ENCODE results near the gene CD70.
"Not testable (repeated sequence)": the region's sequence is repeated elsewhere in the genome, so short reads cannot be mapped to it uniquely, and the experiment has no call there.

CD70 gene

DNA sequence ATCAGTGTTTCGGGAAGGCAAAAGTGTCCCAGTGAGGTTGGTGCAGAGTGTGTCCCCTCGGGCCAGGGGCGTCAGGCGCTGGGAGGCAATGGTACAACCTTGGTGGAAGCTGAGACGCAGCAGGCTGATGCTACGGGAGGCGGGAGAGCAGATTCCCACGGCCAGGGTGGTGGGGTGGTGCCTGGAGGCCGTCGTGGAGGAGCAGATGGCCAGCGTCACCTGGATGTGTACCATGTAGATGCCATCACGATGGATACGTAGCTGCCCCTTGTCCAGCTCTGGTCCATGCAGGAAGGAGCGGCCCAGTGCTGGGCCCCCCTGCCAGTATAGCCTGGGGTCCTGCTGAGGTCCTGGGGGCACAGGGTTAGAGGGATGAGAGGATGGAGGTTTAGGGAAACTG lies 4.9 kb downstream of the CD70 start:
- TF ChIP-seq ZFX (IDR thresholded peaks at IDR 0.05; ENCODE audit: borderline replicate concordance), result no peak
- TF ChIP-seq, protein P1, sequence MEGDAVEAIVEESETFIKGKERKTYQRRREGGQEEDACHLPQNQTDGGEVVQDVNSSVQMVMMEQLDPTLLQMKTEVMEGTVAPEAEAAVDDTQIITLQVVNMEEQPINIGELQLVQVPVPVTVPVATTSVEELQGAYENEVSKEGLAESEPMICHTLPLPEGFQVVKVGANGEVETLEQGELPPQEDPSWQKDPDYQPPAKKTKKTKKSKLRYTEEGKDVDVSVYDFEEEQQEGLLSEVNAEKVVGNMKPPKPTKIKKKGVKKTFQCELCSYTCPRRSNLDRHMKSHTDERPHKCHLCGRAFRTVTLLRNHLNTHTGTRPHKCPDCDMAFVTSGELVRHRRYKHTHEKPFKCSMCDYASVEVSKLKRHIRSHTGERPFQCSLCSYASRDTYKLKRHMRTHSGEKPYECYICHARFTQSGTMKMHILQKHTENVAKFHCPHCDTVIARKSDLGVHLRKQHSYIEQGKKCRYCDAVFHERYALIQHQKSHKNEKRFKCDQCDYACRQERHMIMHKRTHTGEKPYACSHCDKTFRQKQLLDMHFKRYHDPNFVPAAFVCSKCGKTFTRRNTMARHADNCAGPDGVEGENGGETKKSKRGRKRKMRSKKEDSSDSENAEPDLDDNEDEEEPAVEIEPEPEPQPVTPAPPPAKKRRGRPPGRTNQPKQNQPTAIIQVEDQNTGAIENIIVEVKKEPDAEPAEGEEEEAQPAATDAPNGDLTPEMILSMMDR (IDR thresholded peaks at IDR 0.05), result no peak

DNA sequence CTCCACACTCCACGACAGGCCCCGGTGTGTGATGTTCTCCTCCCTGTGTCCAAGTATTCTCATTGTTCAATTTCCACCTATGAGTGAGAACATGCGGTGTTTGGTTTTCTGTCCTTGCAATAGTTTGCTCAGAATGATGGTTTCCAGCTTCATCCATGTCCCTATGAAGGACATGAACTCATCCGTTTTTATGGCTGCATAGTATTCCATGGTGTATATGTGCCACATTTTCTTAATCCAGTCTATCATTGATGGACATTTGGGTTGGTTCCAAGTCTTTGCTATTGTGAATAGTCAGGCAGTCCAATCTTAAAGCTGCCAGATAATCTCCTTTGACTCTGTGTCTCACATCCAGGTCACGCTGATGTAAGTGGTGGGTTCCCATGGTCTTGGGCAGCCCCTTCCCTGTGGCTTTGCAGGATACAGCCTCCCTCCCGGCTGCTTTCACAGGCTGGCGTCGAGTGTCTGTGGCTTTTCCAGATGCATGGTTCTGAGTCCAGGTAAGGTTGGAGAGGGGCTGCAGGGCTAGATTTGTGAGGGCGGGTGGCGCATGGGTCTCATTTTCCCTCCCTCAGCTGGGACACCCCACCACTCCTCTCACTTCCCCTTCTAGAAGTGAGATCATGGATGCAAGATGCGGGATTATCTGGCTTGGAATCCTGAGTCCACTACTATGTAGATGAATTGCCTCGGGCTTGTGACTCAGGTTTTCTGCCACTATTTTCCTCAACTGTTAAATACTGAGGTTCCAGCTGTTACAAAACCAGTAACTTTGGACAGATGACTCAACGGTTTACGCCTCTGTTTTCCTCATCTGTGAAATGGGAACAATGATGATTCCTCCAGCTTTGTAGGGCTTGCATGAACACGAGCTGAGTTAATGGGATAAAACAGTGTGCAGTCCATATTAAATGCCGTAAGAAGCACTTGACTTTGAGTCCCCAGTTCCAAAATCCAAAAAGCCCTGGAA lies 8.2 kb downstream of the CD70 start:
- not testable (repeated sequence) for H3K27ac ChIP-seq

More for the DNA sequence above, 4.9 kb downstream of the CD70 start:
- no peak overlapping the region for H3K27ac ChIP-seq

DNA sequence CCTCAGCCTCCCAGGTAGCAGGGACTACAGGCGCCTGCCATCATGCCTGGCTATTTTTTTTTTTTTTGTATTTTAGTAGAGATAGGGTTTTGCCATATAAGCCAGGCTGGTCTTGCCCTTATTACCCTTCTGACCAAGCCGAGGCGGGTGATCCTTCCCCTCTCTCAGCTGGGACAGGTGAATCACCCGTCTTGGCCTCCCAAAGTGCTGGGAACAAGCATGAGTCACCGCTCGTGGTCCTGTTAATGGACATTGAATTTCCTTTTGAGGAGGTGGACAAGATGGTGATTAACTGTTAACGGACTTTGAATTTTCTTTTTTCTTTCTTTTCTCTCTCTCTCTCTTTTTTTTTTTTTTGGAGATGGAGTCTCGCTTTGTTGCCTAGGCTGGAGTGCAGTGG lies 10.6 kb downstream of the CD70 start:
- no peak overlapping the region for H3K27ac ChIP-seq
- TF ChIP-seq, protein P1 (IDR thresholded peaks at IDR 0.05), result no peak
- TF ChIP-seq ZFX (IDR thresholded peaks at IDR 0.05; ENCODE audit: borderline replicate concordance), result no peak

DNA sequence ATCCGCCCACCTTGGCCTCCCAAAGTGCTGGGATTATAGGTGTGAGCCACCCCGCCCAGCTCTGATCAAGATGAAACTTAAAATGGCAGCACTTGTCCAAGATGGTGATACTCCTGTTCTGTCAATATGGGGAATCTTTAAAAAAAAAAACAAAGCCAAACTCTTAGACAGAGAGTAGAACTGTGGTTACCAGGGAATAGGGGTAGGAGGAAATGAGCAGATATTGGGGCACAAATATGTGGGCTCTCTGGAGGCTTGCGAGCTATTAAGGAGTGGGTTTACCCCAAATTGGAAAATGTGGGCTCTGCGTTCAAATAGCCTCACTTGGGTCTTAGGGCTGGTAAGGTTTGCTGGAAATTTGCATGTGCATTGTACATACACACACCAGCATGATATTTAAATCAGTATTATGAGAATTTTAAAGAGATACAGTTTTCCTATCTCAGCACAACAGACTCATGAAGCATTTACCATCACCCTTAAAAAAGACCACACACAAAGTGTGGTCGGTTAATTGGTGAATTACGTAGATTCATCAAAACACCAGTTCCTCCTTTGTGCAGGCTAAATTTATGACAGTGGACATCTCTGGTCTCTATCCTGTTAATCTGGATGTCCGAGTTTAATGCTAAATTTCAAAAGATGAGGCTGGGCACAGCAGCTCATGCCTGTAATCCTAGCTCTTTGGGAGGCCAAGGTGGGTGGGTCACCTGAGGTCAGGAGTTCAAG lies 11.3 kb downstream of the CD70 start:
- H3K27ac ChIP-seq, result no peak overlapping the region

DNA sequence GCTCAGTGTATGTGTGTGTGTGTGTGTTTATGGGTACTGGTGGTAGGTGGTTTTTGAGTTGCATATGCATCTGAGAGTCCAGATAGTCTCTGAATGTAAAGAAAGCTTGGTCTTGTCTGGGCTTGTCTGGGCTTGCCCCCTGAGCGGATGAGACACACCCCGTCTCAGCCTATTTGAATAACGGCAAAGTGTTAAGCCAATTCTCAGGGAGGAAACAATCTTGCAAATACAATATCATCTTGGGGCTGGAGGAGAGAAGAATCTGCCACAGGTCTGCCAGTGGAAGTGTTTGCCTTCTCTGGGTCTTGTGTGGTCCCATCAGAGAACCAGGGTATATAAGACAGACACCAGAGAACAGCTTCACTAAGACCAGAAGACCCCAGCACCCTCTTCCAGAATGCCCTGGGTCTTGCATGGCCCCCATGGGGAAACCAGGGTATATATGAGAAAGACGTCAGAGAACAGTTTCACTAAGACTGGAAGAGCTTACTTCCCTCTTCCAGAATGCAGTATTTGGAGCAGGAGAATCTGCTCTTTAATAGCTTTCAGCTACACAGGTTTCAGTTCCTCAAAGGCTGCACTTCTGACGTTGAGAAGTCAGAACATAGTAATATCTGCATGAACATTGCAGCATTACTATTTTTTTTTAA lies 13.3 kb downstream of the CD70 start:
- no peak for TF ChIP-seq ZFX (IDR thresholded peaks at IDR 0.05; ENCODE audit: borderline replicate concordance)
- TF ChIP-seq, protein P1 (IDR thresholded peaks at IDR 0.05), result no peak
- no peak overlapping the region for H3K27ac ChIP-seq

More for the DNA sequence above, 11.3 kb downstream of the CD70 start:
- no peak for TF ChIP-seq ZFX (IDR thresholded peaks at IDR 0.05; ENCODE audit: borderline replicate concordance)

DNA sequence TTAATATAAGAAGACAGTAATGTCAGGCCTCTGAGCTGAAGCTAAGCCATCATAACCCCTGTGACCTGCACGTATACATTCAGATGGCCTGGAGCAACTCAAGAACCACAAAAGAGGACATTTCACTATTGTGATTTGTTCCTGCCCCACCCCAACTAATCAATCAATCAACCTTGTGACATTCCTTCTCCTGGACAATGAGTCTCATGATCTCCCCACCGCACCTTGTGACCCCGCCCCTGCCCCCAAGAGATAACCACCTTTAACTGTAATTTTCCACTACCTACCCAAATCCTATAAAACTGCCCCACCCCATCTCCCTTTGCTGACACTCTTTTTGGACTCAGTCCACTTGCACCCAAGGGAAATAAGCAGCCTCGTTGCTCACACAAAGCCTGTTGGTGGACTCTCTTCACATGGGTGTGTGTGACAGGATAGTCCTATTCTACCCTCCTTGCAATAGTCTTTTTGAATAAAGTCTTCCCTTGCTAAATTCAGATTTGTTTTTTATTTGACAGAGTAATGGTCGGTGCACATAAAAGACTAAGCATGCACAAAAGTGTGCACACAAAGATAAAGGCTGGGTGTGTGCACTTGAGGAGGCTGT lies 14.0 kb downstream of the CD70 start:
- H3K27ac ChIP-seq, result no peak overlapping the region

DNA sequence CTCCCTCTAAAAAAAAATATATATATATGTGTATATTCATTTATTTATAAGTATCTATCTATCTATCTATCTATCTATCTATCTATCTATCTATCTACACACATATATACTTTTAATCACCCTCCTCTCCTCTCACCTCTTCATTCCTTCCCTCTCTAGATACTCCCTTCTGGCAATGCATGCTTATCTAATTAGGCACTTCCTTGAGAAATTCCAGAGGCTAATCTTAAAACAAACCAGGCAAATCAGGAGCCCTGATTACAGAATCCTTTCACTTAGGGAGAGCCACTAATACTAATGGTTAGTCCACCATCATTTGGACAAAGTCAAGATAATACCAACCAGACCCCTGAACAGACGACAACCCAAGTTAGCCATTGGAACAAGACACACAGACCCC lies 17.6 kb downstream of the CD70 start:
- TF ChIP-seq ZFX (IDR thresholded peaks at IDR 0.05; ENCODE audit: borderline replicate concordance), result no peak
- TF ChIP-seq, protein P1 (IDR thresholded peaks at IDR 0.05), result no peak
- no peak overlapping the region for H3K27ac ChIP-seq

More for the DNA sequence above, 14.0 kb downstream of the CD70 start:
- no peak for TF ChIP-seq ZFX (IDR thresholded peaks at IDR 0.05; ENCODE audit: borderline replicate concordance)
- TF ChIP-seq, protein P1 (IDR thresholded peaks at IDR 0.05), result no peak

All from 22Rv1 (cell line).